ENCODE measurements around the gene BLACAT1. TPM values are rescaled to one million over a fixed set of nuclear protein-coding genes. Genes with fewer than 3 reads are reported as not detected.

BLACAT1 gene
- total RNA-seq, 1 experiment from 2014 or later, result 0.31 TPM

DNA sequence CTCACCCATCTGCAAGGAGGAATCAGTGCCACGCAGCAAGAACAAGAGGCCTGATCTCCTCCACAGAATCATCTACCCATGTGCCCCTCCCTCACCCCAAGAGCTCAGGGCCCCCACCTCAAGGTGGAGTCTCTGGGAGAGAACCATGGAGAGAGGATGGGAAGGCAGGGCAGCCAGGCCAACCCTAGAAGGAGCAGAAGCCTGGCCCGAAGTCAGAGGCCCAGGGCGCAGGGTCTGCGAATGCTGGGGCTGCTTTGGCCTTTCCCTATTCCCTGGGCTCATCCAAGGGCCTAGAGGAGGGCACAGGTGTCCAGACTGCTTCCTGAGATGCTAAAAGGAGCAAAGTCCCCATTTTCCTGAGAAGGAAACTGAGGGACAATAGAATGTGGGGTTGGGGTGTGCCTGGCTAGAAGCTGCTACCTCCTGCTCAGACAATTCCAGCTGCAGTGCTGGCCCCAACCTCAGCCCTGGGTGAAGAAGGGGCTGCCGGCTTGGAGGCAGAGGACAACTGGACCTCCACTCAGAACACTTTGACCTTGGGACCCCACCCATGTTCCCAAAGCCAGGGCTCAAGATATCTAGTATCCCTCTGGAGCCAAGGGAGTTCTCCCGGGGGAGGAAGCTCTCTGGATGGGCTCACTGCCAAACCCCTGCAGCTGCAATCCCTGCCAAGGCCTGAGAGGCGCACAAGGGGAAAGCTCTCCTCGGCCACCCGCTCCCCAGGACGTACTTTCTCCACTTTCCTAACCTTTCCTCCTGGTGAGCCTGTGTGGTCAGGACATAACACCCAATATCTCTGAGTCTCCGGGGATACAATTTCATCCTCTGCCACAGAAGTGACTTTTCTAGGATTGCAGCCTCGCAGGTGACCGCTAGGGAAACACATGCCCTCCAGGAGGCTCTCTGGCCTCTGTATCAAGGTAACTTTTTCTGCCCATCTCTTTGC is 17.4 kb downstream of the BLACAT1 start:
- Histone ChIP-seq H3K27me3 (ENCODE audit: control insufficient read depth, insufficient read depth, low read length) (peaks cover 5% of the 10 kb centered on the region), H3K4me1 (ENCODE audit: control insufficient read depth, insufficient read depth, low read length) (peaks cover 8% of the 10 kb centered on the region), H3K36me3 (ENCODE audit: control insufficient read depth, insufficient read depth, low read length) (no peaks in the 10 kb centered on the region), H3K4me3 (ENCODE audit: low read depth in 2 of 2, low read length in 2 of 2) (no peak overlapping the region), H3K9me3 (ENCODE audit: control insufficient read depth, insufficient read depth, low read depth, low read length) (no peaks in the 10 kb centered on the region), H3K27ac (ENCODE audit: low read length) (no peak overlapping the region)
- no peak for TF ChIP-seq REST (IDR thresholded peaks at IDR 0.05; ENCODE audit: insufficient read depth in 1 of 2, low read depth in 2 of 2, low read length in 1 of 2)
- no peak for TF ChIP-seq POLR2AphosphoS5 (IDR thresholded peaks at IDR 0.05; ENCODE audit: low read depth, low read length)
- no peak for TF ChIP-seq SIN3A (IDR thresholded peaks at IDR 0.05; ENCODE audit: borderline replicate concordance, insufficient read depth, low read depth, low read length)
- no peak; the same call in 1 of the 2 replicates for TF ChIP-seq CTCF (IDR thresholded peaks at IDR 0.05)
- TF ChIP-seq TCF7L2 (IDR thresholded peaks at IDR 0.05; ENCODE audit: low read depth, low read length), result no peak
- BruUV-seq (replicated peaks), result no TSS peak
- DNase-seq (ENCODE audit: low read depth, low spot score), result no peak
- in situ Hi-C loops (cut with HindIII; ENCODE audit: low pct_unique_long_range_greater_than_20kb, low sequenced_read_pairs) (no loop called here), intact Hi-C loops (cut with micrococcal nuclease; ENCODE audit: unreplicated experiment) (no loop called here)
- ChIA-PET CTCF (interaction anchor here (0.5 to 1.1 kb wide), 4 partner anchors 28 to 84 kb away, joined by 3 to 4 read pairs (median 3); no protein-coding TSS in a partner anchor), POLR2A (no interaction called here)
- peak; percentile 71 for ATAC-seq

DNA sequence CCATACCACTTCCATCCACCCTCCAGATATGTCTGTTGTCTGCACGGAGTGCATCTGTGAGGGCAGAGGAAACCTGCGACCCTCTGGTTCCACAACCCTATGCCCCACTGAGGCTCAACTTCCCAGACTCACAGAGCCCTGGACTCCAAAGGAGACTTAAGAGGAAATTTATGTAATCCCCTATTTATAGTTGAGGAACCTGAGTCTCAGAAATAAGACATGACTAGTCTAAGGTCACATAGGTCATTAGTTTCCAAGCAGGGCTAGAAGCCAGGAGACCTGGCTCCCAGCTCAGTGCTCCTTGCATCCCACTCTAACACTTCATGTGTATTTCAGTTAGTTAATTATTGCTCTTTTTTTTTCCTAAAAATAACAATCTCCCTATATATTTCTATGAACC is 18.3 kb downstream of the BLACAT1 start:
- ATAC-seq (no peak), DNase-seq (ENCODE audit: low read depth, low spot score) (no peak)
- intact Hi-C loops (cut with micrococcal nuclease; ENCODE audit: unreplicated experiment) (no loop called here), in situ Hi-C loops (cut with HindIII; ENCODE audit: low pct_unique_long_range_greater_than_20kb, low sequenced_read_pairs) (no loop called here)
- TF ChIP-seq TCF7L2 (IDR thresholded peaks at IDR 0.05; ENCODE audit: low read depth, low read length) (no peak), CTCF (IDR thresholded peaks at IDR 0.05) (no peak), SIN3A (IDR thresholded peaks at IDR 0.05; ENCODE audit: borderline replicate concordance, insufficient read depth, low read depth, low read length) (no peak), REST (IDR thresholded peaks at IDR 0.05; ENCODE audit: insufficient read depth in 1 of 2, low read depth in 2 of 2, low read length in 1 of 2) (no peak), POLR2AphosphoS5 (IDR thresholded peaks at IDR 0.05; ENCODE audit: low read depth, low read length) (no peak)
- ChIA-PET POLR2A (no interaction called here), CTCF (no interaction called here)
- no TSS peak for BruUV-seq (replicated peaks)
- no peaks in the 10 kb centered on the region for H3K36me3 ChIP-seq (ENCODE audit: control insufficient read depth, insufficient read depth, low read length)
- no peak overlapping the region for H3K4me3 ChIP-seq (ENCODE audit: low read depth in 2 of 2, low read length in 2 of 2)
- no peaks in the 10 kb centered on the region for H3K9me3 ChIP-seq (ENCODE audit: control insufficient read depth, insufficient read depth, low read depth, low read length)
- peaks cover 8% of the 10 kb centered on the region for H3K4me1 ChIP-seq (ENCODE audit: control insufficient read depth, insufficient read depth, low read length)
- peaks cover 5% of the 10 kb centered on the region for H3K27me3 ChIP-seq (ENCODE audit: control insufficient read depth, insufficient read depth, low read length)
- no peak overlapping the region for H3K27ac ChIP-seq (ENCODE audit: low read length)

Measured in Panc1 (cell line).